NCI-H526 (cell line): Measurements from ENCODE around the gene DACT3.

ENCODE experiments used
- DNase-seq, 2 experiments: peaks; one replicate each; lab custom pipeline; 2025; lab: John Stamatoyannopoulos, UW

Gene DACT3

DNA sequence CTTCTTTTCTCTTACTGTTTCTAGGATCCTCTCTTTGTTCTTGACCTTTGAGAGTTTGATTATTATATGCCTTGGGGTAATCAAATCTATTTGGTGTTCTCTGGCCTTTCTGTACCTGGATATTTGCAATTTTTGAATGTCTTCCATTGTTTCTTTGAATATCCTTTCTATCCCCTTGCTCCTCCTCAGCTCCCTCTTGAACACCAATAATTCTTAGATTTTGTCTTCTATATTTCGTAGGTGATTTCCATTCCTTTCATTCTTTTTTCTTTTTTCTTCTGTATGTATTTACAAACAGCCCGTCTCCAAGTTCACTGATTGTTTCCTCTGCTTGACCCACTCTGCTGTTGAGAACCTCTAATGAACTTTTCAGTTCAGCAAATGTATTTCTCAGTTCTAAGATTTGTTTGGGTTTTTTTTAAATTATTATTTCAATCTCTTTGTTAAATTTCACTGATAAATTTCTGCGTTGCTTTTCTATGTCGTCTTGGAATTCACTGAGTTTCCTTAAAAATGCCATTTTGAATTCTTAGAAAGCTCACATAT lies 62.5 kb downstream of the DACT3 start:
- no peak for DNase-seq
